Measurements from ENCODE around the gene PLA2G6.
"Not testable (repeated sequence)": the region's sequence is repeated elsewhere in the genome, so short reads cannot be mapped to it uniquely, and the experiment has no call there.

The PLA2G6 gene

GRCh38 chr22:38083931-38084631, 97.5 kb downstream of the PLA2G6 start, which contains the start of gene SLC16A8:
Gene SLC16A8 (minus strand): TSS chr22:38084184. CDS start chr22:38082873, 1,311 bp downstream.
- no peak for DNase-seq (ENCODE audit: low read depth in 2 of 2)

GRCh38 chr22:38082986-38083710, 98.5 kb downstream of the PLA2G6 start:
- no peak for DNase-seq (ENCODE audit: low read depth in 2 of 2)

DNA sequence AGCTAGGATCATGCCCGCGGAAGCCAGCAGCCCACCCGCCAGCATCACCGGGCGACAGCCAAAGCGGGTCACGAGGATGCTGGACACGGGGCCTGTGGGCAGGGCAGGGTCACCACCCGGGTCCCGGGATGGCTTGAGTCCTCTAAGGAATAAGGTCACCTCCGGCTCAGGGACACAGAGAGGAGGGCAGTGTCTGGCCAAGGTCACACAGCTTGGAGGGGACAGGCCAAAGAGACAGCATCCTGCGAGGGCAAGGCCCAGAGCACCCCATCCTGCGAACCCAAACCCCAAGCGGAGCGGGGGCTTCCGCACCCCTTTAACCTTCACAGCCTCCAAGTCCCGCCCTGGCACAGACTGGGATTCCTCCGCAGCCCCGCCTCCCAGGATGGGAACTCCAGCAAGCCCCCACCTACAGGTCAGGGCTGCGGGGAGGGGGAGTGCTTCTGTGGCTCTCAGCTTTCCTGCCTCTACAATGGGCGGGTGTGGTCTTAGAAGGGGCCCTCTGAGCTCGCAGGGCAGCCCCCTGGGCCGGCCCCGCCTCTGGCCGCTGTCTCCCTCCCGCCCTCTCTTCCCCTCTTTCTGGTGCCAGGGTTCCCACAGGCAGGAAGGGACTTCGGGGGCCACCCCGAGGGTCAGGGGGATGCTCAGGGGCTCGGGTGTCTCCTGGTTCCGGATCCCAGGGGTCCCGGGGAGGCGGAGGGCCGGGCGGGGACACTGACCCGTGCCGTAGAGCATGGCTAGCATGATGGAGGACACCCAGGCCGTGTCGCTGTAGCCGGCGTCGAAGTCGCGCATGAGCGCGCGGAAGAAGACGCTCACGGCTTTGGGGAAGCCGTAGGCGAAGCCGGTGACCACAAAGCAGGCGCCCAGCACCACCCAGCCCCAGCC, 99.4 kb downstream of the PLA2G6 start:
- no peak for DNase-seq (ENCODE audit: low read depth in 2 of 2)

- DNase-seq (ENCODE audit: low read depth in 2 of 2): no peak
Measured at GRCh38 chr22:38081636-38081940, 100.0 kb downstream of the PLA2G6 start.

- no peak for DNase-seq (ENCODE audit: low read depth in 2 of 2)
Measured at GRCh38 chr22:38080850-38081635, 100.6 kb downstream of the PLA2G6 start.

GRCh38 chr22:38080474-38080849, 101.2 kb downstream of the PLA2G6 start:
- no peak for DNase-seq (ENCODE audit: low read depth in 2 of 2)

- no peak for DNase-seq (ENCODE audit: low read depth in 2 of 2)
Measured at GRCh38 chr22:38079804-38080203, 101.8 kb downstream of the PLA2G6 start.

DNA sequence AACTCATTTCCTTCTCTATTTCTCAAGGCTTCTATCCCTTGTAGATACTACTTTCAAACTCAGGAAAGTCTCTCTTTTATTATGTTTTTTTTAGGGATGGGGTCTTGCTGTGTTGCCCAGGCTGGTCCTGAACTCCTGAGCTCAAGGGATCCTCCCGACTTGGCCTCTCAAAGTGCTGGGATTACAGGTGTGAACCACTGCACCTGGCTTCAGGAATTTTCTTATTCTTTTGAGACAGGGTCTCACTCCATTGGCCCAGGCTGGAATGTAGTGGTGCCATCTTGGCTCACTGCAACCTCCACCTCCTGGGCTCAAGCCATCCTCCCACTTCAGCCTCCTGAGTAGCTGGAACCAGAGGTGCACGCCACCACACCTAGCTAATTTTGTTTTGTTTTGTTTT, 102.4 kb downstream of the PLA2G6 start:
- DNase-seq (ENCODE audit: low read depth in 2 of 2): not testable (repeated sequence)

DNA sequence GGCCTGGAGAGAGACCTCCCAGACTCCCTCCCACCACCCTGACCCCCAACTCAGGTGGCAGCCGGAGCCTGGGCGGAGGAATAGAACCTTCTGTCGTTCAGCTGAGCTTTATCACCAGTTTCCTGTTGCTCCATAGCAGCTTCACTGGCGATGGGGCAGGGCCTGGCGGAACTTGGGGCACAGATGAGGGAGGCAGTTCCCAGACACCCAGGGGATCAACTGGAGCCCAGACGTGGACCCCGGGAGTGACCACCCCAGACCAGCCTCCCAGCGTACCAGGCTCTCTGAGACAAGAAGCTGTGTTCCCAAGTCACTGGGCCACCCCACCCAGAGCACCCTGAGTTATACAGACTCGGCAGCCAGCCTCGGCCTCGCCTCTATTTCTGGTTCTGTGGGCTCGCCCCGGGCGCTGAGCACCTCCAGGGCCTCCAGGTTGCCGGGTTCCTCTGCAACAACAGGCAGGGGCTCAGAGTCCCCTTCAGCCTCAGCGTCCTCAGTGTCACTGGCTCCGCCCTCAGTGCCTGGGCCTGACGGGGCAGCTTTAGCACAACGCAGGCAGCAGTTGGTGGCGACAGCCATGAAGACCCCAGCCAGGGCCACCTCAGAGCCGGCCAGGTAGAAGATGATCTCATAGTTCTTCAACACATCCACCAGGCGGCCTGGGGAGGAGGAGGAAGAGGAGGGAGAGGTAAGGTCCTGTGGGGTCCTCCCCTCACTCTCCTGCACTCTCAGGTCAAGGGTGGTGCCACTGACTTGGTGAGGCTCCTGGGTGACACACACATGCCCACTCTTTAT, 103.4 kb downstream of the PLA2G6 start:
- DNase-seq (ENCODE audit: low read depth in 2 of 2): no peak

DNA sequence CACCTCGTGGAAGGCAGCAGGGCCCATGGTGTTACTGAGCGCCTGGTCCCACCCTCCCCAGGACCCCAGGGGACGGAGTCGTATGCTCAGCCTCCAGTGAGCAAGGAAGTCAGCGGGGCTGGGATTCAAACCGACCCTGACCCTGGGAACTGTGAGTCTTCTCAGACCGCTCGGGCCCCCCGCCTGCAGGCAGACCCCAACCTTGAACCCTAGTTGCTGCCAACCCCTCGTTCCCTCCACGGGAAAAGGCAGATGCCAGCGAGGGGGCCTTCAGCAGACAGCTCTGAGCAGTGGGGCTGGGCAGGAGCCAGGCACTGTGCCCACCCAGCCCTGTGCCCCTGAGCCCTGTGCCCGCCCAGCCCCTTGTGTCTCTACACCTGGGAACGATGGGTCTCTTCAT, 104.0 kb downstream of the PLA2G6 start:
- no peak for DNase-seq (ENCODE audit: low read depth in 2 of 2)

DNA sequence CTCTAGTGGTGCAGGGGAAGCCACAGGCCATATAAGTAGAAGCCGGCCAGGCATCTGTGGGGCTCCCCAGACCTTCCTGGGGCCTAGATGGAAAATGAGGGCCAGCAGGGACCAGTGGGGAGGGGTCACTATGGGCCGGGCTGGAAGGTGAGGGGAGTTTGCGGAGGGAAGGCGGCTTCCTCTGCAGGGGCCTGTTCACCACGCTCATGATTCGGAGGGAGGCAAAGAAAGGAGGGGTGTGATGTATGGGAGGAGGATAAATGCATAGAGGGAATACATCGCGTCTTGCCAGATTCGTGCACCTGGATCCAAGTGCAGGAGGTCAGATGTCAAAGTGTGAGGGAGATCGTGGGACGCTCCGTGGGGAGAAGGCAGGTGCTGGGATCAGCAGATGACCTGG, 104.5 kb downstream of the PLA2G6 start:
- DNase-seq (ENCODE audit: low read depth in 2 of 2): no peak

- no peak for DNase-seq (ENCODE audit: low read depth in 2 of 2)
Measured at GRCh38 chr22:38075961-38076360, 105.7 kb downstream of the PLA2G6 start.

DNA sequence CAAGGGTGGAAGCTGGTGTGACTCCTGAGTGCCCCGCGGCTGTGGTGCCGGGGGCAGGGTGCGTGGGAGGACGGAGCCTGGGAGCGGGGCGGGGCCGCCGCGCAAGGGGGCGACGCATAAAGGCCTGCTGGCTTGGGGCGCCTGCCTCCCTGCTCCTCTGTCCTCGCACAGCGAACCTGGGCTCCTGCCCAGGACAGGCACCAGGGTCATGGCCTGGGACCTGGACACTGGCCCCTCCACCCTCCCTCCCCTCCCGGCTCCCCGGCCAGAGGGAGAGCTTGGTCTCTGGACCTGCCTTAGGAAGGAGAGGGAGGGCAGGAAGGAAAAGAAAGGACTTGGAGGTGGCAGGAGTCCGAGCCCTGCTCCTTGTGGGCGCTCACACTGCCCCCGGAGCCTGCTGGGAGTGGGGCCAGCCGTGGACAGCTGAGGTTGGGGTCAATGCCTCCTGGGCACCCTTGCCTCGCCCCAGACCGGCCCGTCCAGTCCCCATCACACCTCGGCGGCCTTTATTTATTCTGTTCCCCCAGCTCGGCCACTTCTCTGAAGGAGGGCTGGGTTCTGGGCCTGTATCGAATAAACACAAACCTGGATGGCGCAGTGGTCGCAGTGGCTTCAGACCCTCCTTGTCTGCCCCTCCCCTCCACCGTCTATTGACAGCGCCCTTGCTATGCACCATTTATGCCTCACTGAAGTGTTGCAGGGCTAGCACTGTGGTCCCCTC, 106.4 kb downstream of the PLA2G6 start:
- no peak for DNase-seq (ENCODE audit: low read depth in 2 of 2)

- no peak for DNase-seq (ENCODE audit: low read depth in 2 of 2)
Measured at GRCh38 chr22:38074181-38075104, 107.2 kb downstream of the PLA2G6 start.

DNA sequence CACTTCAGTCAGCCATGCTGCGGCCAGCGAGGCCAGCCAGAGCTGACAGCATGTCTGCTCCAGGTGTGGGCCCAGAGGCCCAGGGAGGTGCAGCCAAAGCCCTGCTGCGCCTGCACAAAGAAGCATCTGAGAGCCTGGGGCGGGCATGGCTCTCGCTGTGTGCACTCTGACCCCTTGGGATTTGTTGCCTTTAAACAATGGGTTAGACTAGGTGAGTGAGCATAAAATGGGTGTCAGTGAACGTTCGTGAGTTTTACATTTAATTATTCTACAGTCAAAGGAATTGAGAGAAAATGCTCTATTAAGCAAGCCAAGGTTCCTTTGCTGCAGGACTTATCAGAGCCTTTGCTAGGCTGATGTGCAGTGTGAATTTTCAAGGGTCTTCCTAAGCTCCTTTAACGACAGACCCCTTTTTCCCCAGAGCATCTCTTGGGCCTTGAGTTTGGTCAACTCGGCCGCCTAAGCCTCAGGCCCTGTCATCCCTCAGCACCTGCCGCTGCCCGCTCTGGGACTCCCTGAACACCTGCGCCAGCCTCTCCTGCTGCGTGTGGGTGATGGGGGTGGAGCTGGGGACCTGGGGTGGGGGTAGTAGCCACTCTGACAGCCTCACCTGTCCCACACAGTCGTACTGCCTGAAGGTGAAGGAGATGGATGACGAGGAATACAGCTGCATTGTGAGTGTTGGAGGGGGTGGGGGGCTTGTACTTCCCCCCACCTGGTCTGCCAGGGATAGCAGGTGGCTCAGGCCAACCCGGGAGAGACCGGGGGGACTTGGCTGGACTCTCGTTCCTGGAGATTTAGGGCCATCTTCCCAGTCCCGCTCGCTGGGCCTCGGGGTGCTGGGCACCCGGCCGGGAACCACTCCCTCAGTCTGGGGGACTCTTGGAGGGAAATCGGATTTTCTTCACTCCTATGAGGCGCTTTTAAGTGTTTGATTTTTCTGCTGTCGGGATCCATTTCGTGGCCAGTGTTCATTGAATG, 108.2 kb downstream of the PLA2G6 start:
- DNase-seq (ENCODE audit: low read depth in 2 of 2): no peak

DNA sequence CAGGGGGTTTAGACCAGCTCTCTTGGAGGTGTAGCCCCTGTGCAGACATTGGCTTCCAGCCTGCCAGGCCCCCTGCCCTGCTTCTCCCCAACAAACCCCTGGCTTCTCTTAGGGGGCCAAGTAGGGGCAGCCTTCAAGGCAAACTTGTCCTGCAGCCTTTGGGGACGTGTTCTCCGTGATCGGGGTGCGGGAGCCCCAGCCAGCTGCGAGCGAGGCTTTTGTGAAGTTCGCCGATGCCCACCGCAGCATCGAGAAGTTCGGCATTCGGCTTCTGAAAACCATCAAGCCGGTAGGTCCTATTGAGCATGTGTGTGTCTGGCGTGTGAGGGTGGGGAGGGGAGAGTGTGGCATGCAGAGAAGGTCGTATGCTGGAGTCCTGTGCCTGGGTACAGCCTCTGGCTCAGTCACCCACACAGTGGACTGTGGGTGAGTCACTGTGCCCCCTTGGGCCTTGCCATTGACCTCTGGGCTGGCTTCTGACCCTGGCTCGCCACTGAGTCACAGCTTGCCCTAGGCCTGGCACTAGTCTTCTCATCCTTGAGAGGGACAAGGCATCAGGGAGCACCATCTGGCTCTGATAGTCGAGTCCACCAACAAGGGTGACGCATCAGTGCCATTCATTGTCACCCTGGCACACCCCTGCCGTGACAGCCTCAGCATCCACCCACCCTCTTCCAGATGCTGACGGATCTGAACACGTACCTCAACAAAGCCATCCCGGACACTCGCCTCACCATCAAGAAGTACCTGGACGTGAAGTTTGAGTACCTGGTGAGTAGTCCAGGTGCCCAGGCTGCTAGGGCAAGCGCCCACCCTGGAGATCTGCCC, 109.1 kb downstream of the PLA2G6 start:
- DNase-seq (ENCODE audit: low read depth in 2 of 2): no peak
